ENCODE data around the gene GPX4.

- no peak for TF ChIP-seq CTCF (IDR thresholded peaks at IDR 0.05)
- no peak for TF ChIP-seq SMC3 (IDR thresholded peaks at IDR 0.05; ENCODE audit: low read depth, low read length)
- TF ChIP-seq YY1 (IDR thresholded peaks at IDR 0.05; ENCODE audit: low read depth) = no peak
- no peak for TF ChIP-seq RAD21 (IDR thresholded peaks at IDR 0.05; ENCODE audit: low read length)
- TF ChIP-seq TAF1 (IDR thresholded peaks at IDR 0.05; ENCODE audit: borderline replicate concordance, low read depth, low read length) = no peak
- TF ChIP-seq USF1 (IDR thresholded peaks at IDR 0.05; ENCODE audit: borderline replicate concordance, low read depth) = no peak
- TF ChIP-seq, protein P1, sequence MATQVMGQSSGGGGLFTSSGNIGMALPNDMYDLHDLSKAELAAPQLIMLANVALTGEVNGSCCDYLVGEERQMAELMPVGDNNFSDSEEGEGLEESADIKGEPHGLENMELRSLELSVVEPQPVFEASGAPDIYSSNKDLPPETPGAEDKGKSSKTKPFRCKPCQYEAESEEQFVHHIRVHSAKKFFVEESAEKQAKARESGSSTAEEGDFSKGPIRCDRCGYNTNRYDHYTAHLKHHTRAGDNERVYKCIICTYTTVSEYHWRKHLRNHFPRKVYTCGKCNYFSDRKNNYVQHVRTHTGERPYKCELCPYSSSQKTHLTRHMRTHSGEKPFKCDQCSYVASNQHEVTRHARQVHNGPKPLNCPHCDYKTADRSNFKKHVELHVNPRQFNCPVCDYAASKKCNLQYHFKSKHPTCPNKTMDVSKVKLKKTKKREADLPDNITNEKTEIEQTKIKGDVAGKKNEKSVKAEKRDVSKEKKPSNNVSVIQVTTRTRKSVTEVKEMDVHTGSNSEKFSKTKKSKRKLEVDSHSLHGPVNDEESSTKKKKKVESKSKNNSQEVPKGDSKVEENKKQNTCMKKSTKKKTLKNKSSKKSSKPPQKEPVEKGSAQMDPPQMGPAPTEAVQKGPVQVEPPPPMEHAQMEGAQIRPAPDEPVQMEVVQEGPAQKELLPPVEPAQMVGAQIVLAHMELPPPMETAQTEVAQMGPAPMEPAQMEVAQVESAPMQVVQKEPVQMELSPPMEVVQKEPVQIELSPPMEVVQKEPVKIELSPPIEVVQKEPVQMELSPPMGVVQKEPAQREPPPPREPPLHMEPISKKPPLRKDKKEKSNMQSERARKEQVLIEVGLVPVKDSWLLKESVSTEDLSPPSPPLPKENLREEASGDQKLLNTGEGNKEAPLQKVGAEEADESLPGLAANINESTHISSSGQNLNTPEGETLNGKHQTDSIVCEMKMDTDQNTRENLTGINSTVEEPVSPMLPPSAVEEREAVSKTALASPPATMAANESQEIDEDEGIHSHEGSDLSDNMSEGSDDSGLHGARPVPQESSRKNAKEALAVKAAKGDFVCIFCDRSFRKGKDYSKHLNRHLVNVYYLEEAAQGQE (IDR thresholded peaks at IDR 0.05; ENCODE audit: low read depth, low read length) = no peak
- no peak for TF ChIP-seq JUND (IDR thresholded peaks at IDR 0.05)
- no peak for TF ChIP-seq SIN3A (IDR thresholded peaks at IDR 0.05; ENCODE audit: borderline replicate concordance, low read depth, low read length)
- no peak for TF ChIP-seq TEAD4 (IDR thresholded peaks at IDR 0.05; ENCODE audit: borderline replicate concordance, insufficient read depth)
These were observed 12.0 kb downstream of the GPX4 start for GRCh38 chr19:1115646-1116420.
